Right ventricle myocardium superior (tissue), 1 donor: ENCODE results near the gene TRIM7. TPM values are rescaled to one million over a fixed set of nuclear protein-coding genes. Genes with fewer than 3 reads are reported as not detected.

Experiments
- ATAC-seq: fragments of 200-7000 bp; cut with Tn5 transposase; one replicate; pipeline ENCODE4 v1.9.1; 2020; ENCODE audit warnings: mild to moderate bottlenecking; ENCODE audit not compliant: poor library complexity
- DNase-seq: peaks from one replicate; pipeline ENCODE4 v3.0.0-alpha.2; 2020
- intact Hi-C: fragments of 100-400 bp; cut with DNase I; formaldehyde crosslinking; loops from one replicate; pipeline ENCODE4 v1.11.2; 2022
- total RNA-seq: library from RNA; stranded (reverse); fragmentation: NEBNext Ultra II Directional; extraction: Animal tissue kit (Norgen Biotek cat#: 25700); gene quantifications from one replicate; pipeline ENCODE4 v1.2.1, GENCODE V29; 2021
- donor health status: DM: no; HTN: yes; CAD: no; lungs with severe emphysema.

The TRIM7 gene
- total RNA-seq, 1 donor from 2014 or later = 10.8 TPM

DNA sequence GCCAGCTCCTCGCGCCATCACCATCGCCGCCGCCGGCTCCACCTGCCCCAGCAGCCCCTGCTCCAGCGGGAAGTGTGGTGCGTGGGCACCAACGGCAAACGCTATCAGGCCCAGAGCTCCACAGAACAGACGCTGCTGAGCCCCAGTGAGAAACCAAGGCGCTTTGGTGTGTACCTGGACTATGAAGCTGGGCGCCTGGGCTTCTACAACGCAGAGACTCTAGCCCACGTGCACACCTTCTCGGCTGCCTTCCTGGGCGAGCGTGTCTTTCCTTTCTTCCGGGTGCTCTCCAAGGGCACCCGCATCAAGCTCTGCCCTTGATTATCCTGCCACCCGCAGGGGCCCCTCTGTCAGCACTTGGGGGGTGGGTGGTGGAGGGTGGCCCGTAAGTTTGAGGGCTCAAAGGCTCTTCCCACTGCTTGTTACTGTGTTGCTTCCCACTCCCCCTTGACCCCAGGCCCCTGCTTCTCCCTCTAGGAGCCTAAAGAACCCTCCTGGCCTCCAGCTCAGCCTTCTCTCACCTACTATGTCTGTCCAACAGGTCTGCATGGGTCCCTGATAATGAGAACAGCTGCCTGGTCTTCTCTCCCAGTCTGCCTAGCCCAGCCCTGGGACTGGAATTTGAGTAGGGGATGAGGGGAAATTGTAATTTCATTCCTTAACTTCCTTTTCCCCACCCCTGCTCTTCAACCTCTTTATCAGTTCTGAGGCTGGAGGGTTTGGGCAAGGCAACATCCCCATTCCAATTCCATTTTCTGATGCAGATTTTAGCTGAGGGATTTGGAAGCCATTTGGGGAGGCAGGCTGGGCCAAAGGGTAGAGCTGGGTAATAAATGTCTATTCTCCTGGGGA is 29.7 kb upstream of the TRIM7 start:
- ATAC-seq = no peak
- intact Hi-C loops = no loop called here

GRCh38 chr5:181233801-181234454 is 28.9 kb upstream of the TRIM7 start:
- DNase-seq = no peak
- intact Hi-C loops = no loop called here
- no peak for ATAC-seq

More for the DNA sequence above, 29.7 kb upstream of the TRIM7 start:
- DNase-seq = no peak

GRCh38 chr5:181233088-181233800 is 28.2 kb upstream of the TRIM7 start:
- no peak for DNase-seq
- ATAC-seq = no peak

GRCh38 chr5:181232593-181232992 is 27.6 kb upstream of the TRIM7 start:
- no peak for ATAC-seq
- intact Hi-C loops = no loop called here
- DNase-seq = no peak

More at GRCh38 chr5:181233088-181233800, 28.2 kb upstream of the TRIM7 start:
- intact Hi-C loops = no loop called here

GRCh38 chr5:181231432-181231831 is 26.4 kb upstream of the TRIM7 start:
- intact Hi-C loops = no loop called here

GRCh38 chr5:181230551-181230950 is 25.6 kb upstream of the TRIM7 start:
- ATAC-seq (no peak), DNase-seq (no peak)
- intact Hi-C loops = no loop called here

More at GRCh38 chr5:181231432-181231831, 26.4 kb upstream of the TRIM7 start:
- no peak for ATAC-seq
- no peak for DNase-seq

DNA sequence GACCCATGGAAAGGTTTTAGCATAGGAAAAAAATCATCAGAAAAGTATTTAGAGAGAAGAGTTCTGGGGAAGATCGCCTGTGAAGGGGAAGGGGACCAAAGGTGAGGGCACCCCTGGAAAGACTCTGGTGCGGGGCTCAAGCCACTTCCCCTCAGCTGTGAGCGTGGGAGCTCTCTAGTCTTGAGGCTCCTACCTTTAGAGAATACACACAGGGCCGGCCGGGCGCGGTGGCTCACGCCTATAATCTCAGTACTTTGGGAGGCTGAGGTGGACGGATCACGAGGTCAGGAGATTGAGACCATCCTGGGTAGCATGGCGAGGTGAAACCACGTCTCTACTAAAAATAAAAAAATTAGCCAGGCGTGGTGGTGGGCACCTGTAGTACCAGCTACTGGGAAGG is 25.0 kb upstream of the TRIM7 start:
- DNase-seq (no peak), ATAC-seq (no peak)
- intact Hi-C loops = no loop called here

DNA sequence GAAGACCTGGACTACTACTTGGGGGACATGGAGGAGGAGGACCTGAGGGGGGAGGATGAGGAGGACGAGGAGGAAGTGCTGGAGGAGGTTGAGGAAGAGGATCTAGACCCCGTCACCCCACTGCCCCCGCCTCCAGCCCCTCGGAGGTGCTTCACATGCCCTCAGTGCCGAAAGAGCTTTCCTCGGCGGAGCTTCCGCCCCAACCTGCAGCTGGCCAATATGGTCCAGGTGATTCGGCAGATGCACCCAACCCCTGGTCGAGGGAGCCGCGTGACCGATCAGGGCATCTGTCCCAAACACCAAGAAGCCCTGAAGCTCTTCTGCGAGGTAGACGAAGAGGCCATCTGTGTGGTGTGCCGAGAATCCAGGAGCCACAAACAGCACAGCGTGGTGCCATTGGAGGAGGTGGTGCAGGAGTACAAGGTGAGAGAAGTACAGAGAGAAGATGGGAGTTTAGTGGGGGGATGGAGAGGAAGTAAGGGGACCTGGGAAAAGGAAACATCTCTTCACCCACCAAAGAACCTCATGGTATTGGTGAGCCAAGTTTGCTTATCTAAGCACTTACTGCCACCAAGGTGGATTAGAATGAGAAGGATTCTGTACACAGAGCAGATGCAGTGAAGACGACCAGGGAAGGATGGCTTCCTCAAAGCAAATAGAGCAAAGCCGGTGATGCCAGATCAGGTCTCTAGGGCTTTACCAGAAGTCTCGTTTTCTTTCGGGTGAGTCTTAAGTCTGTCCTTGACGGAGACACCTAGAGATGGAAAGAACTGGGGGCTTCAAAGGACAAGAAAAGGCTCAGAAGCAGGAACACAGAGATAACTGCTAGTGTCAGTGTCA is 19.6 kb upstream of the TRIM7 start:
- intact Hi-C loops = loop anchor here (2.0 to 5.0 kb wide), 2 partner anchors 18 to 37 kb away; partner anchors contain the start of gene RACK1
- ATAC-seq = no peak
- DNase-seq = peak; percentile 48

DNA sequence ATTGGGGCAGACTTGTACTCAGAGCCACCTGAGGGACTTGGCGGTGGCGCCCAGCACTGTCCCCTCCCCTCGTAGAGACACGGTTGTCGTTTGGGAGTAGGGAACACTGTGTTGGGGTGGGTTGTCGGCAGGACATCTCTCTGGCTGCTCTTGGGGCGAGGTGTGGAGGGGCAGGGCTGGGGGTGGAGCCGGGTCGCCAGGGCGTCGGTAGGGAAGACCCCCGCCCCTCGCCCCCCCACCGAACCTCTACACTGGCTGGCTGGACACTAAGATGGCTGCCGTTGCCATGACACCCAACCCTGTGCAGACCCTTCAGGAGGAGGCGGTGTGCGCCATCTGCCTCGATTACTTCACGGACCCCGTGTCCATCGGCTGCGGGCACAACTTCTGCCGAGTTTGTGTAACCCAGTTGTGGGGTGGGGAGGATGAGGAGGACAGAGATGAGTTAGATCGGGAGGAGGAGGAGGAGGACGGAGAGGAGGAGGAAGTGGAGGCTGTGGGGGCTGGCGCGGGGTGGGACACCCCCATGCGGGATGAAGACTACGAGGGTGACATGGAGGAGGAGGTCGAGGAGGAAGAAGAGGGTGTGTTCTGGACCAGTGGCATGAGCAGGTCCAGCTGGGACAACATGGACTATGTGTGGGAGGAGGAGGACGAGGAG is 18.9 kb upstream of the TRIM7 start:
- DNase-seq (peak; percentile 71), ATAC-seq (peak; percentile 2)
- intact Hi-C loops = loop anchor here (2.0 to 5.0 kb wide), 3 partner anchors 17 to 37 kb away; partner anchors contain the start of gene RACK1

GRCh38 chr5:181223058-181223728 is 18.2 kb upstream of the TRIM7 start, which contains the start of gene TRIM41:
TSS of gene TRIM41 (plus strand) at chr5:181223281. CDS start at chr5:181224000, 719 bp downstream.
- intact Hi-C loops = loop anchor here (2.0 to 5.0 kb wide), 2 partner anchors 16 to 36 kb away; no protein-coding TSS in a partner anchor
- peak; percentile 100 for DNase-seq

DNA sequence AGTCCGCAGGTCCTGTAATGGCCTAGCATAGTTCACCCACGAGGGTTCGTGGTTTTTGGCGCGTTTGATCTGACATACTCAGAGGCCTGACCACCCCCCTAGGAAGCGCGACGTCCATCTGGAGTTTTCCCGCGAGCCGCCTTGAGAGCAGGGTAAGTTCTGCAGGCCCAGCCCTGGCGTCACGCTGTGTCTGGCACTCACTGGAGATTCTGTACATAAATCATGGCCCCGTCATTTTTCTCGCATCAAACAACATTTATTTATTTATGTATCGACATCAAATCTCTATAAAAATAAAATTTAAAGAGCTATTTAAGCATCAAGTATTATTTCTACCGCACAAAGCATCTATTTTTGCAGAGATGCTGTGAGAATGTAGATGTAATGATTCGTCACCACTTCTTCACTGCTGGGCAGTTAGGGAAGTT is 17.6 kb upstream of the TRIM7 start:
- intact Hi-C loops = loop anchor here (2.0 to 5.0 kb wide), 2 partner anchors 16 to 35 kb away; no protein-coding TSS in a partner anchor
- peak; percentile 3 for ATAC-seq
- DNase-seq = no peak

More at GRCh38 chr5:181223058-181223728, 18.2 kb upstream of the TRIM7 start, which contains the start of gene TRIM41:
- peak; percentile 89 for ATAC-seq

DNA sequence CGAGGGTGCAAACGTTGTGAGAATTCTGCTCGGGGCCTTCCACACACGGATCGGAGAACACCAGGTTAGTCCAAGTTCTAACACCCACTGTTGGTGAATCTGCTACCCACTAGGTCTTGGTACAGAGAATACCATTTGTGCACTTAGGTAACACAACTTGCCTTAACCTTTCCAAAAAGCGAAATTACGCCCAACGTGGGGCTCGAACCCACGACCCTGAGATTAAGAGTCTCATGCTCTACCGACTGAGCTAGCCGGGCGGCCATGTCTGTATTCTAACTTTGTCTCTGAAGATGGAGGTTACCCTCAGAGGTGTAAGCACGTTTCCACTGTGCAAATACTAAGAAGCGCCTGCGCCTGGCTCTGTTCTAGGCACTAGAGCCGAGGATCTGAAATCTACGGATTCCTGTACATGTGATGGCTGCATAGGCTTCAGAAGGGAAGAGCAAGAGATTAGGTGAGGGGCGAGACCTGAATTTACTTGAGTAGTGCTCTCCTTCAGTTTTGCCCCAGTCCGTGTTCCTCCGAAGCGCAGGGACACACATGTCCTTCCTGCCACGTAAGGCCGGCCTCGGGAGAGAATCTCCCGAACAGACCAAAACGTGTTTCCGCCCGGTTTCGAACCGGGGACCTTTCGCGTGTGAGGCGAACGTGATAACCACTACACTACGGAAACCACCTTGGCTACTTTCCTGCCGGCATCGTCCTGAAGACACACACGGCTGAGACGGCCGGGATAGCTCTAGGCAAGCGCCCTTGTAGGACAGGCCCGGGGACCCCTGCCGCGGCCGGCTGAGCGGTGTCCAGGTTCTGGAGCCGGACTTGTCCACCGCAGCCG is 17.0 kb upstream of the TRIM7 start:
- DNase-seq (peak; percentile 95), ATAC-seq (peak; percentile 71)
- intact Hi-C loops = loop anchor here (2.0 to 5.0 kb wide), 2 partner anchors 15 to 35 kb away; no protein-coding TSS in a partner anchor

DNA sequence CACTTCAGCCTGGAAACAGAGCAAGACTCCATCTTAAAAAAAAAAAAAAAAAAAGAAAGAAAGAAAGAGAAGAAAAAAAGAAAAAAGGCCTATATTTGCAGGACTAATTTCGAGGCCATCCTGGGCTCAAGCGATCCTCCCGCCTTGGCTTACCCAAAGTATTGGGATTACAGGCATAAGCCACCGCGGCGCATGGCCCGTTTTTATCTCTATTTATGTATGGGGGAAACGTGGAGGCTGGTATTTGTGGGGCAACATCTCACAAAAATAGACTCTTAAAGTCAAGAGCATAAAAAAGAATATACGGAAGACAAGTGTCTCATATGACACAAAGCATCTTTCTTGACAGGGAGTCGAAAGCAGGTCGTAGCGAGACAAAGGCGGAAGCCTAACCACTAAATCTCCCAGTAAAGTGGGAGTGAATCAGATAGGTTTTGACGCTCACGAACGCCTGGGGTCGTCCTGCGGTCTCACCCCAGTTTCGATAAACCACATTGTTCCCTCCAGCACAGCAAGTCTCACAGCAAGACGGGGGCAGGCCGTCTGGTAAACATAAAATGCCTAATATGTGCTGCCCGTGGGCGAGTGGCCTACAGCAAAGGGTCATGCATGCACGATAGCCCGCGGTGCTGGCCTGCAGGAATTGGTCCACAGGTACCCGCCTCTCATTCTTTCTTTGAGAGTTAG is 16.3 kb upstream of the TRIM7 start:
- DNase-seq (no peak), ATAC-seq (no peak)
- intact Hi-C loops = loop anchor here (5.0 kb wide), 1 partner anchor 34 kb away; no protein-coding TSS in a partner anchor

GRCh38 chr5:181220178-181220515 is 15.2 kb upstream of the TRIM7 start:
- intact Hi-C loops = loop anchor here (5.0 kb wide), 1 partner anchor 33 kb away; no protein-coding TSS in a partner anchor
- DNase-seq (no peak), ATAC-seq (no peak)
